IMR-90 (cell line): Measurements from ENCODE around the gene C5orf58. TPM values are rescaled to one million over a fixed set of nuclear protein-coding genes. Genes with fewer than 3 reads are reported as not detected.

Experiments used
- ATAC-seq: fragments of 200-7000 bp; cut with Tn5 transposase; 2 replicates; pipeline ENCODE4 v1.9.1; 2020; ENCODE audit warnings: low read depth, mild to moderate bottlenecking, moderate library complexity
- BruUV-seq: library from RNA; stranded (reverse); fragments of 400-500 nt; replicated peaks from 2 replicates; lab custom pipeline; 2021; lab: Mats Ljungman, UMichigan
- CTCF ChIA-PET: fragments of 300-600 bp; formaldehyde crosslinking; extraction: SDS; loops from one replicate; lab custom pipeline; 2021; ENCODE audit warnings: antibody characterized with exemption; lab: Yijun Ruan, JAX
- POLR2A ChIA-PET: fragments of 300-600 bp; sonication (Branson Sonifier 250); formaldehyde crosslinking; loops from one replicate; lab custom pipeline; 2022; ENCODE audit warnings: antibody characterized with exemption; ENCODE audit not compliant: unreplicated experiment; lab: Charles Lee
- DNase-seq: peaks from one replicate; pipeline ENCODE4 v3.0.0; 2013
- H2AFZ ChIP-seq: replicated peaks from 2 replicates; pipeline ENCODE3; 2013; ENCODE audit warnings: low read length, mild to moderate bottlenecking; ENCODE audit not compliant: poor library complexity
- H2AK5ac ChIP-seq: 2 replicates; pipeline ENCODE4 v1.6.1; 2013; ENCODE audit warnings: low read depth, low read length, inconsistent platforms
- H2AK9ac ChIP-seq: replicated peaks from 2 replicates; pipeline ENCODE3; 2013; ENCODE audit warnings: mild to moderate bottlenecking, low read depth, low read length, moderate library complexity; ENCODE audit not compliant: poor library complexity
- H2BK120ac ChIP-seq: 2 replicates; pipeline ENCODE4 v1.6.1; 2013; ENCODE audit warnings: low read depth, low read length, inconsistent platforms
- H2BK15ac ChIP-seq: 3 replicates; pipeline ENCODE4 v1.6.1; 2013; ENCODE audit warnings: low read depth, low read length, inconsistent platforms
- H2BK20ac ChIP-seq: 2 replicates; pipeline ENCODE4 v1.6.1; 2013; ENCODE audit warnings: low read depth, mild to moderate bottlenecking, inconsistent platforms, low read length, moderate library complexity
- H2BK5ac ChIP-seq: 2 replicates; pipeline ENCODE4 v1.6.1; 2013; ENCODE audit warnings: mild to moderate bottlenecking, low read depth, low read length, inconsistent platforms; ENCODE audit not compliant: poor library complexity, severe bottlenecking
- H3K14ac ChIP-seq: replicated peaks from 2 replicates; pipeline ENCODE4 v1.6.1; 2013; ENCODE audit warnings: low read depth, low read length, inconsistent platforms
- H3K18ac ChIP-seq: 2 replicates; pipeline ENCODE4 v1.6.1; 2013; ENCODE audit warnings: low read depth, low read length, control low read depth
- H3K23ac ChIP-seq: 2 replicates; pipeline ENCODE4 v1.6.1; 2013; ENCODE audit warnings: low read depth, low read length, inconsistent platforms
- H3K27ac ChIP-seq: 2 replicates; pipeline ENCODE4 v1.5.1; 2013; ENCODE audit warnings: mild to moderate bottlenecking, control low read depth, low read length; ENCODE audit not compliant: insufficient read depth
- H3K27me3 ChIP-seq: 2 replicates; pipeline ENCODE4 v1.6.1; 2013; ENCODE audit warnings: low read length; ENCODE audit not compliant: control insufficient read depth, insufficient read depth
- H3K36me3 ChIP-seq: 2 replicates; pipeline ENCODE4 v1.6.1; 2013; ENCODE audit warnings: low read length, mixed read lengths; ENCODE audit not compliant: control insufficient read depth, insufficient read depth
- H3K4ac ChIP-seq: 2 replicates; pipeline ENCODE4 v1.6.1; 2013; ENCODE audit warnings: low read depth, low read length, inconsistent platforms
- H3K4me1 ChIP-seq: 2 replicates; pipeline ENCODE4 v1.6.1; 2013; ENCODE audit warnings: low read length, mixed read lengths; ENCODE audit not compliant: control insufficient read depth, insufficient read depth
- H3K4me2 ChIP-seq: 2 replicates; pipeline ENCODE4 v1.6.1; 2013; ENCODE audit warnings: low read depth, mild to moderate bottlenecking, control low read depth, low read length, moderate library complexity
- H3K4me3 ChIP-seq: 2 replicates; pipeline ENCODE4 v1.5.1; 2013; ENCODE audit warnings: low read depth, mild to moderate bottlenecking, control low read depth, low read length, moderate library complexity; ENCODE audit not compliant: insufficient read depth
- H3K56ac ChIP-seq: 2 replicates; pipeline ENCODE4 v1.6.1; 2013; ENCODE audit warnings: low read length, inconsistent platforms; ENCODE audit not compliant: insufficient read depth; ENCODE audit errors: extremely low read depth
- H3K79me1 ChIP-seq, 2 experiments: 2 replicates each; pipeline ENCODE4 v1.6.1; 2013; ENCODE audit warnings: low read length in 2 of 2, inconsistent platforms in 1 of 2, low read depth in 1 of 2
- H3K9ac ChIP-seq: 2 replicates; pipeline ENCODE4 v1.6.1; 2013; ENCODE audit warnings: low read depth, low read length, control low read depth
- H3K9me1 ChIP-seq: 2 replicates; pipeline ENCODE4 v1.6.1; 2013; ENCODE audit warnings: low read length, inconsistent platforms; ENCODE audit not compliant: insufficient read depth
- H3K9me3 ChIP-seq: 2 replicates; pipeline ENCODE4 v1.6.1; 2013; ENCODE audit warnings: low read length; ENCODE audit not compliant: control insufficient read depth, insufficient read depth
- H4K20me1 ChIP-seq: 2 replicates; pipeline ENCODE4 v1.6.1; 2013; ENCODE audit warnings: low read length, inconsistent platforms; ENCODE audit not compliant: insufficient read depth
- H4K5ac ChIP-seq: 2 replicates; pipeline ENCODE4 v1.6.1; 2013; ENCODE audit warnings: mild to moderate bottlenecking, low read depth, low read length, control low read depth
- H4K8ac ChIP-seq, 2 experiments: 2 replicates each; pipeline ENCODE4 v1.6.1; 2013; ENCODE audit warnings: low read depth in 2 of 2, low read length in 2 of 2, control low read depth in 1 of 2, inconsistent platforms in 1 of 2
- H4K91ac ChIP-seq: 2 replicates; pipeline ENCODE4 v1.6.1; 2013; ENCODE audit warnings: low read depth, low read length, inconsistent platforms; ENCODE audit not compliant: insufficient read depth
- BHLHE40 ChIP-seq: fragments of 150-350 bp; IDR thresholded peaks from 2 replicates; pipeline ENCODE4 v1.6.1; 2016; ENCODE audit warnings: mild to moderate bottlenecking, low read depth, low read length
- ELK1 ChIP-seq: fragments of 150-350 bp; IDR thresholded peaks from 2 replicates; pipeline ENCODE4 v1.6.1; 2016; ENCODE audit warnings: low read depth, mild to moderate bottlenecking, low read length, moderate library complexity, borderline replicate concordance
- FOS ChIP-seq: fragments of 150-350 bp; IDR thresholded peaks from 2 replicates; pipeline ENCODE4 v1.6.1; 2016; ENCODE audit warnings: low read depth, low read length
- MAFK ChIP-seq: IDR thresholded peaks from 2 replicates; pipeline ENCODE4 v1.6.1; 2012; ENCODE audit warnings: low read depth, low read length, improper control_type of control experiment
- NFE2L2 ChIP-seq: fragments of 150-350 bp; IDR thresholded peaks from 2 replicates; pipeline ENCODE4 v1.6.1; 2016; ENCODE audit warnings: low read depth, mild to moderate bottlenecking, low read length
- POLR2A ChIP-seq: IDR thresholded peaks from 2 replicates; pipeline ENCODE4 v1.6.1; 2012; ENCODE audit warnings: mild to moderate bottlenecking, low read depth, low read length
- WGBS, 2 experiments: methylation state at CpG; one replicate each; pipeline versions ENCODE4 v1.1.5 to v1.1.7; 2013; ENCODE audit warnings: missing lambda C conversion rate in 2 of 2; ENCODE audit not compliant: insufficient read length in 1 of 2; ENCODE audit errors: extremely low coverage in 2 of 2; 5-methylcytosine and 5-hydroxymethylcytosine counted together
- dilution Hi-C: fragments of 300-500 bp; cut with HindIII; formaldehyde crosslinking; loops from one replicate; pipeline ENCODE4 v1.14.3; 2018; ENCODE audit warnings: low sequenced_read_pairs; ENCODE audit not compliant: unreplicated experiment
- in situ Hi-C: fragments of 300-500 bp; cut with MboI; formaldehyde crosslinking; loops from 3 replicates; pipeline ENCODE4 v1.14.3; 2019; ENCODE audit warnings: low sequenced_read_pairs, inconsistent platforms, mixed read lengths
- intact Hi-C: fragments of 100-400 bp; cut with micrococcal nuclease; formaldehyde crosslinking; loops from 2 replicates; pipeline ENCODE4 v1.10.0; 2022
- polyA plus RNA-seq, 3 experiments: library from polyadenylated mRNA; depleted of rRNA; stranded (reverse); fragments of >200 nt; gene quantifications; 2 replicates each; pipeline ENCODE4 v1.2.3, GENCODE V29; 2012; ENCODE audit warnings: low replicate concordance in 1 of 3
- total RNA-seq: library from RNA; depleted of rRNA; stranded (reverse); fragments of >200 nt; gene quantifications from 2 replicates; pipeline ENCODE4 v1.2.3, GENCODE V29; 2012

C5orf58 gene
- total and polyA plus RNA-seq, 2 of the 4 experiments (the other 2 are of a cell fraction): not detected

DNA sequence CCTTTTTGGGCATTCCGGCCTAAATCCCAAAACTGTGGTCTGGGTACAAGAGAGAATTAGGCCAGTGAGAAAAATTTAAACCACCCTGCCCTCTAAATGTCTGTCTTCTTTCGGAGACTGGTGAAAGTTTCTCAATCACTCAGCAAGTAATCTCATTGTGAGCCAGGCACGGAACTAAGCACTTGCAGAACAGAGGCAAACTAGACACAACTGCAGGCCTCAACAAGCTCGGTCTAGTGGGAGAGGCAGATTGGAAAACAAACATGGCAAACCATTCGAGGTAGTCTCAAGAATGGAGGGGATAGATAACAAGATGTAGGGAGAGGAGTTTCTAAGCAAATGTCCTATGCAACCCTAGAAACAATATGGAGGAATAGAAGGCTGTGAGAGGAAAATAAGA is 8.9 kb upstream of the C5orf58 start:
- H3K23ac ChIP-seq: no peak overlapping the region
- H4K91ac ChIP-seq: no peak overlapping the region
- H3K9ac ChIP-seq: no peak overlapping the region
- H3K4me2 ChIP-seq: no peak overlapping the region
- ChIA-PET POLR2A (no interaction called here), CTCF (no interaction called here)
- WGBS, 2 experiments: 49% methylated on average over 3 of the region's 5 CpGs; no CpG with 5 or more reads in 1 of the 2 experiments
- no peak overlapping the region for H2BK15ac ChIP-seq
- no peak overlapping the region for H3K4me3 ChIP-seq
- intact Hi-C loops (loop anchor here (2.0 kb wide), 1 partner anchor 73 kb away; no protein-coding TSS in a partner anchor), in situ Hi-C loops (loop anchor here (10.0 kb wide), 1 partner anchor 201 kb away; no protein-coding TSS in a partner anchor), dilution Hi-C loops (no loop called here)
- no peak overlapping the region for H2AK5ac ChIP-seq
- no peak overlapping the region for H3K18ac ChIP-seq
- H4K5ac ChIP-seq: no peak overlapping the region
- H3K9me1 ChIP-seq: no peaks in the 10 kb centered on the region
- H3K56ac ChIP-seq: no peak overlapping the region
- no peaks in the 10 kb centered on the region for H3K9me3 ChIP-seq
- H3K27ac ChIP-seq: no peak overlapping the region
- no peaks in the 10 kb centered on the region for H3K27me3 ChIP-seq
- H4K8ac ChIP-seq: no peak overlapping the region
- ATAC-seq (no peak), DNase-seq (no peak)
- no peak overlapping the region for H2AFZ ChIP-seq
- H2BK20ac ChIP-seq: no peak overlapping the region
- BruUV-seq: no TSS peak
- H3K14ac ChIP-seq: no peak overlapping the region
- H3K4ac ChIP-seq: no peak overlapping the region
- H3K36me3 ChIP-seq: no peaks in the 10 kb centered on the region
- no peaks in the 10 kb centered on the region for H3K4me1 ChIP-seq
- H2AK9ac ChIP-seq: no peak overlapping the region
- H3K79me1 ChIP-seq: no peaks in the 10 kb centered on the region
- H4K20me1 ChIP-seq: no peaks in the 10 kb centered on the region
- no peak overlapping the region for H2BK120ac ChIP-seq
- H2BK5ac ChIP-seq: no peak overlapping the region
- no peak for TF ChIP-seq NFE2L2
- no peak for TF ChIP-seq POLR2A
- TF ChIP-seq FOS: no peak
- no peak for TF ChIP-seq ELK1
- TF ChIP-seq MAFK: no peak
- no peak for TF ChIP-seq BHLHE40
